ENCODE results near the gene TTLL9.
A peak's percentile ranks its signal among the peaks of the same experiment; 100 is the strongest.

The TTLL9 gene

DNA sequence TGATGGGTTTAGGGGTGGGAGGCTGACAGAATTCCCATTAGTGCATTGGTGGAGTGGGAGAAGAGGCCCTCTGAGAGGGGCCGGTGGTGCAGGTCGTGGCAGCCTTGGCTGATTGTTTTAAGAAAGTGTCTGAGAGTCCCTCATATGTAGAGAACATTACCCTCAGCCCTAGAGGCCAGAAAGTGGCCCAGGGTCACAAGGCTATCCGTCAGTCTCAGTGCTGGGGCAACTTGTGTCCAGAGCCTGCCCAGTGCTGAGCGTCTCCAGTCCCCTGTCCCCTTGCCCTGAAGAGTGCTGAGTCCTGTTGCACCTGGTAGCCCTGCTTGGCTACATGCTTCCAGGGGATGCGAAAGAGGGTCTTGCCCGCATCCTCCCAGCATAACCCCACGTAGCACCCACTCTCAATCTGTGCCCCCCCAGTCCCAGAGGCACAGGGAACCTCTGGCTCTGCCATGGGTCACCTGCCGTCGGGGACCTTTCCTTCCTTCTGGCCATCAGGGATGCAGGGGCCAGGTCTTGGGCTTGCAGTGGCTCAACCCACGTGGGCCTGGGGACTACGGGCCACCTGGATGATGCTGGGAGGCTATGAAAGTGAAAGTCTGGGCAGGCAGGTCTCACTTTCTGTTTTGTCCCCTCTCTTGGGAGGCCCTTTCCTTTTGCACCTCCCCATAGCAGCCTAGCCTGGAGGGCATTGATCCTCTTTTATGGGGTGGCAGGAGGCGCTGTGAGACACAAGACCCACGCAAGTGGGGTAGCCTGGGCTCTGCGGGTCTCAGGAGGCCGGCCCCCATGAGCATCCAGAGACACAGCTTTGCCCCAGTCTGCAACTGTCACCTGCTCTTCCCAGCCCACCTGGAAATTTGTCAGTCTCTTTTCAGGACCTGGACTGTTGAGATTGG is 12.3 kb upstream of the TTLL9 start:
- no peak for DNase-seq (ENCODE audit: low read depth in 2 of 2, low spot score in 1 of 2)

DNA sequence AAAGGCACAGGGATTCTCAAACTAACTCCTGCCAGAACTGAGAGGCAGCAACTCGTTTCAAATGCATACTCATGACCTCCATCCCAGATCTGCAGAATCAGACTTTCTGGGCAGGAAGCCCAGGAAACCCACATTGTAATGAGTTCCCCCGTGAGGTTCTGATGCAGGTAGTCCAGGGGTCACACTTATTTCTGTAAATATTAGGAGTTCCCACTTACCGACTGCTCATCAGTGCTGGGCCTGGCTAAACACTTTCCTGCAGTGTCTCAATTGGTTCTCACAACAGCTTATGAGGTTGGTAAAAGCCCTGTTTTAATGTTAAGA is 11.7 kb upstream of the TTLL9 start:
- DNase-seq (ENCODE audit: low read depth in 2 of 2, low spot score in 1 of 2): no peak

DNA sequence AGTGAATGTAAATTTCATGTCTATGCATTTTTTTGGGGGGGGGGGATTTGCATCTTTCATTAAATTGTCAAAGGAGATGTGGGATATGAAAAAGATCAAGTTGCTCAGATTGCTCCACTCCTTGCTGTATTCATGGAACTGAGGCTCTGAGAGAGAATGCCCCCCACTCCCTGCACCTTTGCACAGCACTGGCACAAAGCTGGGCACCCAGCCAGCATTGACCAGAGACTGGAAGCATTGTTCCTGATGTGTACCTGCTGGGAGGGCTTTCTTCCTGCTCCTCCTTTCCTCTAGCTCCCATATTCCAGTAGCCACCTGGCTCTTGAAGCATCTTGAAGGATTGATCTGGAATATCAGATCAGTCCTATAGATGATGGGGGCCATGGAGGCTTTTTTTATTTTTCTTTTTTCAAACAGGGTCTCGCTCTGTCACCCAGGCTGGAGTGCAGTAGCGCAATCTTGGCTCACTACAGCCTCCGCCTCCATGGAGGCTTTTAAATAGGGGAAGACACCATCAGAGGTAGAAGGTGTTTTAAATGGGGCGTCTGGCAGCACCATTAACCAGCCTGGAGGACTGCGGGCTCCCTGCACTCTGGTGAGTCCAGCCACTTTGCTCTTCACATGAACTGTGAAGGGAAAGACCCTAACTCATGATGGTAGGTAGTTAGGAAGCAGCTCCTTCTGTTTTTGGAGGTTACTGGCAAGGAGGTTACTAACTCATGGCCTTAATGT is 11.0 kb upstream of the TTLL9 start:
- no peak for DNase-seq (ENCODE audit: low read depth in 2 of 2, low spot score in 1 of 2)

DNA sequence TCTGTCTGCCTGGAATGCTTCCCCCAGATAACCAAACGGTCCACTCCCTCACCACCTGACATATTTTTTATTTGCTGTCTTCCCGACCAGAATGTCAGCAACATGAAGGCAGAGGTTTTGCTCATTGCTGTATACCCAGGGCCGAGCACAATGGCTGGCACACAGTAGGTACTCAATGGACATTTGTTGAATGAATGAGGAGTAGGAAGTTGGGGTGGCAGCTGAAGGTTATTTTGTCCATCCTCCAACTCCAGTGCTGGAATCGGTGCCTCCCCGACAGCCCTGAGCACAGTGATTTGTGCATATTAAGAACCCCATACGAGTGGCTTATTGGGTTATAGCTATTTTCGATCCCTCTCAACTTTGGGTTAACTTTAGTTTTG is 10.4 kb upstream of the TTLL9 start:
- DNase-seq (ENCODE audit: low read depth in 2 of 2, low spot score in 1 of 2): no peak

DNA sequence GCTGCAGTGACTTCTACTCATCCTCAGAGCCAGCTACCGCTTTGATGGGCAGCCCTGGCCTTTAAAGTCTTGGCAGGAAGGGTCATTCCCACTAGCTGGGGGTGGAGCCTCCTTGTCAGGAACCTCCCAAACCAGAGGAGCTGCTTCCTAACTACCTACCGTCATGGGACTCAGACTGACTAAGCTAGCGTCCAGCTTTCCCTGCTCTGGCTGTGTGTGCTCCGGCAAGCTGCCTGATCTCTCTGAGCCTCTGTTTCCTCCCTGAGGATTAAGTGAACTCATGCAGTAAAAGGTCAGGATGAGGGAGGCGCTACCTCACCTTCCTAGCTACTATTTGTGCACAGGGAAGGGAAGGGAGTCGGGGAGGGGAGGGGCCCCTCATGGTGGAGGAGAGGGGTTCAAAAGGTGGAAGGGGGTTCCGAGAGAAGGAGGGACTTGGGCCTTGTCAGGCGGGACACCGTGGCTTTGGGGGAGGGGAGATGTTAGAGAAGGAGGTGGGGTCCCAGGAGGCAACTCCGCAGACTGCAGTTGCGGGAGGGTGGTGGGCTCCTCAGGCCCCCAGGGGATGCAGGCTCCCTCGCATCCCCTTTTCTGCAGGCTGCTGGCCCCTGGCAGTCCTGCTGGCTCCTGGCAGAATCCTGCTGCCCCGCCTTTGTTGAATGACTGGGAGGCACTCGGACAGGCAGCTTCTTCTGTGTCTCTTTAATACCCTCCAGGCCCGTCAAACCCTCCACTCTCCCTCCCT is 9.9 kb upstream of the TTLL9 start:
- no peak for DNase-seq (ENCODE audit: low read depth in 2 of 2, low spot score in 1 of 2)

DNA sequence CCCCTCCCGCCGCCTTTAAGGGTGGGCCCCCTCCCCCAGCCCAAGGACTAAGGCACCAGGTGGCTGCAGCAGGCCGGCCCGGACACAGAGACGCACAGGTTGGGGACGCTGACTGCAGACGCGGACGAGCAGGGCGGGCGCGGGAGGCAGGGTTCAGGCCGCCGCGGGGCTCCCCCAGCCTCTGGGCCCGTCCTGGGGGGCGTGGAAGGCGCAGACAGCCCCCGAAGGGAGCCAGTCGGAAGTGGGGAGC is 9.4 kb upstream of the TTLL9 start:
- DNase-seq (ENCODE audit: low read depth in 2 of 2, low spot score in 1 of 2): no peak

DNA sequence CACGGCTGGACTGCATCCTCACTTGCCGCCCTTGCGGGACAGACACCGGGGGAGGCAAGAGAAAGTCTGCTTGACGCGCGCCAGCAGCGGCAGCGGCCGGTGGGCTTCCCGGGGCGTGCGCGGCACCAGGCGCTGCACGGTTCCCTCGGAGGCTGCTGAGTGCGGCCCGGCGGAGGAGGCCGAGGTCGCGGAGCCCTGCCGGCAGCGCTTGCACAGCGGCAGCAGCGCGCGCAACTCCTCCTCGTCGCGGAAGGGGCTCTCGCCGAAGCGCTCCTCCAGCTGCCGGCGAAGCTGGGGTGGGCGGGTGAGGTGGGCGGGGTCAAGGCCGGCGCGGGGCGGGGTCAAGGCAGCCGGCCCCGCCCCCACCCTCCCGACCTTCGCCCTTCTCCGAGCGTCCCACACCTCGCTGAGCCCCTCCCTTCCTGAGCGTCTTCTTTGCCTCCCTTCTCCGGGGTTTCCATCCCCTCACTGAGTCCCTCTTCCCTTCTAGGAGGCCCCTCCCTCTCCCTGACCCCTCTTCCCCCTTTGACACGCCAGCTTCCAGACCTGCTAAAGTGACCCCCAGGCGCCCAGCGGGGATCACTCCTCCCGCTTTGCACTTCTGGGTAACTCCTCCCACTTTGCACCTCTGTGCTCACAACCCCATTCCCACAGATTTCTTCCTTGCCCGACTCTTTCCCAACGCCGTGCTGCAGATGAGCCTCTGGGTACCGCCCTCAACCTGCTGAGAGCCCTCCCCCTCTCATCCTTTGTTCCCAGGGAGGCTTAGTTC is 8.9 kb upstream of the TTLL9 start:
- DNase-seq (ENCODE audit: low read depth in 2 of 2, low spot score in 1 of 2): peak; percentile 18 to 52

DNA sequence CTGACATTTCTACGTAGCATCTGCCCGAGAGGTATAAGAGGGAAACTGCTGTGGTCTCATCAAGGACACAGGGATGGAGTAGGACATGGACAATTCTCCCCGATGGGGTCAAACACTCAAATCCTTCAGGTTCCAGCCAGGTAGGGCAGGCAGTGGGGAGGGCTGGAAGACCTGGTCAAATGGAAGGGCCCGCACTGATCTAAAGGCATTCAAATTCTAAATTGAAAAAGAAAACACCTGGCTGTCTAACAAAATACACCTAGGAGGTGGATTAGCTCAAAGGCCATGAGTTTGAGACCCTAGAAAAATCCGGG is 8.3 kb upstream of the TTLL9 start:
- DNase-seq (ENCODE audit: low read depth in 2 of 2, low spot score in 1 of 2): no peak

DNA sequence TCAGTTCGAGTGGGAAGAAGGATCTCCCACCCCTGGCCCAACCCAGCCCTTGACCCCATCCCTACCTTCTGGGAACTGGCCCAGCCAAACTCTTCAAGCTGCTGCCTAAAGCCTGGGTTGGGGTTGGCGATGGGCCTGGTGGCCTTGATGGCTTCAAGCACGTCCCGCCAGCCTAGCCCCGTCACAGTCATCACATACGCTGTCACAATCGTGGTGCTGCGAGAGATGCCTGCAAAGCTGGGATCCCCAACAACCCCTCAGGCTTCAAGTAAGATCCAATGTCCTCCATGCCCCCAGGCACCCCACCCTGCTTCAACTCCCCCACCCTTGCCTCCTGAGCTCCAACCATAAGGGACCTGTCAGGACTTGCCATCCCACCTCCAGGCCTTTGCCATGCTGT is 7.9 kb upstream of the TTLL9 start:
- DNase-seq (ENCODE audit: low read depth in 2 of 2, low spot score in 1 of 2): no peak

DNA sequence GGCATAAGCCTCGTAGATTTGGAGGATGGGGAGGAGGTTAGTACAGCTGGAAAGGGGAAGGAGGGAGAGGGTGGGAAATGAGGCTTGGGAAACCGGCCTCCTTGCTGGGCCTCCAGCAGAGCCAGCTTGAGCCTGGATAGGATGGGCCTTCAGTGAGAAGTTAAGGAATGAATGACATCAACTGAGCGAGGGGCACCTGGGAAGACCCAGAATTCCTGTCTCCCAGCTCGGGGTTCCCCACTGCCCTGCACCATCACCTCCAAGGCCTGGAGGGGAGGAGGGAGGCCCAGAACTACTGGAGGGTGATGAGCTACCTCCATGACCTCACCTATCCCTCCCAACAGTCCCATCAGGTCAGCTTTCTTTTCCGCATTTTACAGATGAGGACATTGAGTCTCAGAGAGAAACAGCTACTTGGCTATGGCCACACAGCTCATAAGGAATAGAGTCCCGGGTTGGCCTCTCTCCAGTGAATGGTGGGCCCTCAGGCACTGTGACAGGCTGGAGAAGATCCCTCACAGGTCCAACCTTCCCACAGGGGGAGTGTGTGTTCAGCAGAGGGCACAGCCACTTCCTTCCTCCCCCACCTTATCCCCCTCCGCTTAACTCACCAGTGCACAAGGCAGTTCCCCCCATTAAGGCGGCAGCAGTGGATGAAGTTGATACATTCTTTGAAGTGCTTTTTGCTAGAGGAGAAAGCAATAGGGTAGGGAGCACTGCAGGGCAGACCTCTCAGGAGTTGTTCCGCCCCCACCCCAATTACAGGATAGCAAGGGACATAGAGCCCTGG is 6.9 kb upstream of the TTLL9 start:
- no peak for DNase-seq (ENCODE audit: low read depth in 2 of 2, low spot score in 1 of 2)

DNA sequence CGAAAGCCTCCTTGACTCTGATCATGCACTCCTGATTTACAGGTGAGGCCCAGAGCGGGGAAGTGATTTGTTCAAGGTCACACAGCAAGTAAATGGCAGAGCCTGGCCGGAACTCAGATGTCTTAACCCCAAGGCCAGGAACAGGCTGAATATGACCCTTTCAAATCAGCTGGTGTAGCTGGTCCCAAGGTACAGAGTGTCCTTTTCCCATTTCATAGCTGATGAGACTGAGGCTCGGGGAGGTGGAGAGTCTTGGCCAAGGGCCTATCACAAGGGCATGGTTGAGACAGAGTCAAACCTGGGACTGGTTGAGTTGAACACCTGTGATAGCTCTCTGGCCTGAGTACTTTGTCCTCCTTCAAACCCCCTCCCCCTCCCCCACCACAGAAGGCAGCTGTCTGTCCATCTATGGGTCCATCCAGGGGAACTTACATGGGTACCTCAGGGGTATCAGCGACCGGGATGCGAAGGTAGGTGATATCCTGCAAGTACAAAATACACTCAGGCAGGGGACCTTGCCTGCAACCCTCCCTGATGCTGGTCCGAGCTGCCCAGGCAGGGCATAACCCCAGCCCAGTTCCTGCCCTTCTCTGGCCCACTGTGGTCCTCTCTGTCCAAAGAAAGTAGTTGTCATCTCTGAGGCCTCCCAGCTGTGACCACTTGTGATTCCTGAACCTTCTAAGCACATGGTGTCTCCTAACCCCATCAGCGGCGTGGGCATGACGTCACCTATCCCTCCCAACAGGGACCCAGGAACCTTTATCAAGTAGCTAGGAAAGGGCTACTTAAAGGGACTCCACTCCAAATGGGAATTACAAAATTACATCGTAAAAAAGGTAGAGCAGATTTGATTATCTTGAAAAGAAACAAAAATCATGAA is 5.7 kb upstream of the TTLL9 start:
- DNase-seq (ENCODE audit: low read depth in 2 of 2, low spot score in 1 of 2): no peak

DNA sequence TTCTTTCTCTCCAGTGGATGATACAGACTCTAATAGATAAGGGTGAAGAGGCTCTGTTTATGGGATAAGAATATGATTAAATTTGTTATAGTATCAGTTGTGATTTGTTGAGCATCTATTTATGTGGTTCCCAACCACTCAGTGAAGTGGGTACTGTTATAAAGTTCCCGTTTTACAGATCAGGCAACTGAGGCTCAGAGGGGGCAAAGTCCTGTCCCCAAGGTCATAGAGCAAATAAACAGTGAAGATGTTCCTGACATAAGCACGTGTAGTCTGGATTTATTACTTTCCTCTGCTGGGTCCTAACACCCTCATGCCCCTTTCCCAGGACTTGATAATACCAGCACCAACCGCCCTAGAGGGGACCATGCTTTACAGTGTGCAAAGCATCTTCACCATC is 4.2 kb upstream of the TTLL9 start:
- DNase-seq (ENCODE audit: low read depth in 2 of 2, low spot score in 1 of 2): no peak

DNA sequence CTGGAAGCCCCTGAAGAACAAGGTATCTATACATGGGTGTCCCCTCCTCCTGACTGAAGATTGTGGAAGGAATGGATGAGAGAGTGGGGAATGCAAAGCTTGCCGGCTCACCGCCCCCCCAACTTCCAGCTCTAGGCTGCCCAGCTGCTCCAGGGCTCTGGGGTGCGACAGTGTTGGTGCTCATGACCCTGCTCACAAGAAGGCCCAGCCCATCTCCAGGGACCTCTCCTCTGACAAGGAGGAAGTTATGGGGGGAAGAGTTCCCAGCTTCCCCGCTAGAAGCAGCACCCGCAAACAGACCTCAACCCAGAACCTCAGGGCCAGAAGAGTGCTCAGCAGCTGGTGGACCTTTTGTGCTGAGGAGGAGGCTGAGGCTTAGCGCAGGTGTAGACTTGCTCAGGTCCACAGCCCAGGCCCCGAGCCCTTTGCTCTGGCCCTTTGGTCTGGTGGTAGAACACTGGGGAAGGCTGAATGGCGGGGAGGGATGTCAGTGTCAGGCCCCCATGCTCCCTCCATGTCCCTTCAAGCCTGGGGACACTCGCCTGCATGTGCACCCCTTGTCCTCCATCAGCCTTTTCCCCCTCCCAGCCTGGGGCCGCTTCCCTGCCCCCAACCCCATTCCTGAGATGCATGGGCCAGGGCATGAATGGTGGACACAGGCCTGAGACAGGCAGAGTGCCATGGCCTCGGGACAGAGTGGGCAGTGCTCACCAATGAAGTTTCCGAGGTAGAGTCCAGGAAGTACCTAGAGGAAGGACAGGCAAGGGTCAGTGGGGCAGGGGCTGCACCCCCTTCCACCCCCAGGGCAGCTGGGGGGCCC is 1.4 kb upstream of the TTLL9 start:
- DNase-seq (ENCODE audit: low read depth in 2 of 2, low spot score in 1 of 2): no peak

DNA sequence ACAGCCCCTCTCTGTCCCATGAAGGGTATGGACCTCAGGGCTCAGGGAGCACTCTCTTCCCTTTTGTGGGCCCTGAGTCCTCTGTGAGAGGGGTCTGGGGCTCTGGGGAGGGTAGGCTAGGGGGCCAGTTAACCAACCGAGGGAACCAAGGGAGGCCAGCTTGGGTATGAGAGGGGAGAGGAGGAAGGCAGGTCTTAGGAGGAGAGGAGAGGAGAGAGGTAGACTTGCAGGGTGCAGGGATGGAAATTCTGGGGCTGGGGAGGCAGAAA is 827 bp upstream of the TTLL9 start:
- no peak for DNase-seq (ENCODE audit: low read depth in 2 of 2, low spot score in 1 of 2)

DNA sequence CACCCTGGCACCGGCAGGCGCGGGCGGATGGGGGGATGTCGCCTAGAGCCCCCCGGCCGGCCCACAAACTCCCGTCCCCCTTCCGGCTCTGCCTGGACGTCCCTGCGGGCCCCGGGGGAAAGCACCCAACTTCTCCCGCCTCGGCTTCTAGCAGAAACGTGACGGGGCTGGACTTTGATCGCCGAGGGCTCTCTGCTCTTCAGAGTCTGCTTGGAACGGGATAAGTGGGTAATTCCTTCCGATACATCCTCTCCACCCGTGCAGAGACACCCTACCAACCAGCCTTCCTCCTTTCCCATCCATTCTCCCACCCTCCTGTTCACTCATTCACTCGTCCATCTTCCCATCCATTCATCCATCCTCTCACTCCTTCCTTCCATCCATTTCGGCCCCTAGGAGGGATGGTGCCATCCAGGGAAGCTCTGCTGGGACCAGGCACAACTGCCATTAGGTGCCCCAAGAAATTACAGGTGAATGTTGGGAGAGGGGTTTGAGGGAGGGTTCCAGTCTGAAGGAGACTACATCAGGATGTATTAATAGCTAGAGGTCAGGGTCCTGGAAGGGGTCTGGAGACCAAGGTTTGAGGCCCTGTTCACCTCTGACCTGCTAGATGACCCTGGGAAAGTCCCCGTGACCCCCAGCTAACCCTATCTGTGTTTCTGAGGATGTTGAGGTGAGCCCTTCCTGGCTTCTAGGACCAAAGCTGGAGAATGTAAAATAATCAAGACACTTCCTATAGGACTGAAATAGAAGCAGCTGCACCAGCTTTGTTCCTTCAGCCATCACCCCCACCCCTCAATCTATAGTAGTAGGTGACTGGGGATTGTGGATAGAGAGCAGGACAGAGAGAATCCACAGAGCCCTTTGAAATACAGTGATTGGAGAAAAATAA is 538 bp downstream of the TTLL9 start:
- DNase-seq (ENCODE audit: low read depth in 2 of 2, low spot score in 1 of 2): no peak

DNA sequence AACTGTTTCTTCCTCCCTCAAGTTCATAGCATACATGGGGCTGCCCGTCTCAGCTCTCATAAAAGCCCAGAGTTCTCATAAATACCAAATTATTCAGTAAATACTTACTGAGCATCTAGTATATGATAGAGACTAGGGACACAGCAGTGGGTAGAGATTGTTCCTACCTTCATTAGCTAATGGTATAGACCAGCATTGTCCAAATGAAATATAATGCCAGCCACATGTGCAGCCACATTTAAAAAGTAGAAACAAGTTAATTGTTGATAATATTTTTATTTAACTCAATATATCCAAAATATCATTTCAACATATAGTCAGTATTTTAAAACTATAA is 1.2 kb downstream of the TTLL9 start:
- no peak for DNase-seq (ENCODE audit: low read depth in 2 of 2, low spot score in 1 of 2)

DNA sequence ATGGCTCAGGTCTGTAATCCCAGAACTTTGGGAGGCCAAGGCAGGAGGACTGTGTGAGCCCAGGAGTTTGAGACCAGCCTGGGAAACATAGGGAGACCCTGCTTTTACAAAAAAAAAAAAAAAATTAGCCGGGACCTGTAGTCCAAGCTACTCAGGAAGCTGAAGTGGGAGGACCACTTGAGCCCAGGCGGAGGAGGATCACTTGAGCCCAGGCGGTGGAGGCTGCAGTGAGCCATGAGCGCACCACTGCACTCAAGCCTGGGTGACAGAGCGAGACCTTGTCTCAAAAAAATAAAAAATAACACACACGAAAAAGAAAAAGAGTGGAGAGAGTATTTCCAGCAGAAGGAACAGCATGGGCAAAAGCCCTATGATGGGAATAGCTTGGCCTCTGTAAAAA is 2.0 kb downstream of the TTLL9 start:
- DNase-seq (ENCODE audit: low read depth in 2 of 2, low spot score in 1 of 2): no peak

DNA sequence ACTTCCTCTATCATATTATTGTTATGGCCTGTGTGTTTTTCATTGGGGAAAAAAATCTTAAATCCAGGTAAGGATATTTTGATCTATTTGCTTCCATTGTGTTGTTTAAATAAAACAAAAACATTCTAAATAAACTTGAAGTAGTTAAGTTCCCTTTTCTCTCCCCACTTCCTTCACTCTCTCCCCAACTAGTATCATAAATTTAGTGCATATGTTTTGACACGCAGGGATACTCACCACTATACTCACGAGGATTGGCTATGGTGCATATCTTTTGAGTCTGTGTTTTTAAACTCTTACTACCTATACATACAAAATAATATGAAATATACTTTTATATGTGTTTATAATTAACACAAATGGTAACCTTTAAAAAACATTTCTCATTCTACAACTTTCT is 5.2 kb downstream of the TTLL9 start:
- no peak for DNase-seq (ENCODE audit: low read depth in 2 of 2, low spot score in 1 of 2)

DNA sequence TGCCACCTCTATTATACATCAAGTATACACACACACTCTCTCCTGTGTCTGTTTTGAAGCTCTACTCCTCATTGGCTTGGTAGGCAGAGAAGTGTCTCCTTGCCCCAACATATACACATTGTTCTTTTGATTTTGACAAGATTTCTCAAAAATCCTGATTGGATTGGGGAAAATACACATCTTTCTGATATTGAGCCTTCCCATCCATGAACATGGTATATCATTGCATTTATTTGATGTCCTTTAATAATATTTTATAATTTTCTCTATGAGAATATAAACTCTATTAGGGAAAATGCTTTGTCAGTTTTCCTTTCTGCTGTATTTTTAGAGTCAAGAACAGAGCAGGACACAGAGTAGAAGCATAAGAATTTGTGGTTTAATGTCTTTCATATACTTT is 7.2 kb downstream of the TTLL9 start:
- no peak for DNase-seq (ENCODE audit: low read depth in 2 of 2, low spot score in 1 of 2)
